ENCODE data around the gene FARS2.

DNA sequence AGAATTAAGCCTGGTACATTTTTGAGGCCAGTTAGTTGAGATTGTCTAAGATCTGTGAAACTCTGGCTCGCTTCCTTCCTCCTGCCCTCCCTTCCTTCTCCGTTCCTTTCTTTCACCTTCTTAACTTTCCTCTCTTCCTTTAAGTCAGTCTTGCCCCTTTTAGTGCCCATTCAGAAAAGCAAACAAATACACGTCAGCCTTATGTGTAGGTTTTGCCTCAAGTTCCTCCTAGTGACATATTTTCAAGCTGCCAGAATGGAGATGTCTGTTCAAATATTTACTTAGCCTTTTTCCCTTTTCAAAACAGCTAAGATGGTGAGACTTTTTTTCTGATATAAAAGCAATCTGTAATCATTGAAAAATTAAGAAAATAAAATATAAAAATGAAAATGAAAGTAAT lies 178.4 kb downstream of the FARS2 start:
- TF ChIP-seq, protein P1, sequence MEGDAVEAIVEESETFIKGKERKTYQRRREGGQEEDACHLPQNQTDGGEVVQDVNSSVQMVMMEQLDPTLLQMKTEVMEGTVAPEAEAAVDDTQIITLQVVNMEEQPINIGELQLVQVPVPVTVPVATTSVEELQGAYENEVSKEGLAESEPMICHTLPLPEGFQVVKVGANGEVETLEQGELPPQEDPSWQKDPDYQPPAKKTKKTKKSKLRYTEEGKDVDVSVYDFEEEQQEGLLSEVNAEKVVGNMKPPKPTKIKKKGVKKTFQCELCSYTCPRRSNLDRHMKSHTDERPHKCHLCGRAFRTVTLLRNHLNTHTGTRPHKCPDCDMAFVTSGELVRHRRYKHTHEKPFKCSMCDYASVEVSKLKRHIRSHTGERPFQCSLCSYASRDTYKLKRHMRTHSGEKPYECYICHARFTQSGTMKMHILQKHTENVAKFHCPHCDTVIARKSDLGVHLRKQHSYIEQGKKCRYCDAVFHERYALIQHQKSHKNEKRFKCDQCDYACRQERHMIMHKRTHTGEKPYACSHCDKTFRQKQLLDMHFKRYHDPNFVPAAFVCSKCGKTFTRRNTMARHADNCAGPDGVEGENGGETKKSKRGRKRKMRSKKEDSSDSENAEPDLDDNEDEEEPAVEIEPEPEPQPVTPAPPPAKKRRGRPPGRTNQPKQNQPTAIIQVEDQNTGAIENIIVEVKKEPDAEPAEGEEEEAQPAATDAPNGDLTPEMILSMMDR (IDR thresholded peaks at IDR 0.05) = no peak
- TF ChIP-seq EZH2 (IDR thresholded peaks at IDR 0.05; ENCODE audit: borderline replicate concordance, insufficient read depth, low read depth, low read length, poor library complexity, severe bottlenecking) = no peak
